Measurements from ENCODE around the gene AQP2.

Gene AQP2

DNA sequence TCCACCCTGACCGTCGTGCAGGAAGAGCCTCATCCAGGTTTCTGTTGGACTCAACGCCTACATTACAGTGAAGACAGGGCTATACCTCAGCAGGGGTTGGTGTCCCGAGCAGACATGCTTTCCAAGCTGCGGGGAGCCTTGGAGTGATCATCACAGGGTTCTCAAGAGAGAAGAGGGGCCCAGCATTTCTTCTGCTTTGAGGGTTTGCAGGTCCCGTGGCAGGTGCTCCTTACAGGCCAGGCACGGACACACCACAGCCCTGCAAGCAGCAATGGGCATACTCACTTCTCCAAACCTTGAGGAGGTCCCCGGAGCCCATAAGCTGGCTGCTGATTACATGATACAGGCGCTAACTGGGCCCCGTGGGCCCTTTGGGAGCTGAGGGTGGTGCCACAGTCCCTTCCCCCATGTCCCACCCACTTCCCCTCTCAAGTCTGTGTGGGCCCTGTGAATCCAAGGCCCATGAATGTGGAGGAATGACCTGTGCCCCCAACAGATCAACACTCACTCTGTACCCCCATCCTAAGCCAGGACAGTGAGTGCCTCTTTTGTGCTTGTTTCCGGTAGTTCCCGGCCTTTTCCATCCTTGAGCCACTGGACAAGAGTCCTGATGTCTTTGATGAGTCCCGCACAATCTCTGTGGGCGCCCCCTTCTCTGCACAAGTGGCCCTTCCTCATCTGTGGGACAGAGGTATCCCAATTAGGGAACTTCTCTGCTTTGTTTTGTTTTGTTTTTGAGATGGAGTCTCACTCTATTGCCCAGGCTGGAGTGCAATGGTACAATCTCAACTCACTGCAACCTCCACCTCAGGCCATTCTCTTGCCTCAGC is 1.1 kb downstream of the AQP2 start:
- DNase-seq, result peak in 1 of 42 donors; percentile 3
- intact Hi-C loops (cut with DNase I), result no loop called here

DNA sequence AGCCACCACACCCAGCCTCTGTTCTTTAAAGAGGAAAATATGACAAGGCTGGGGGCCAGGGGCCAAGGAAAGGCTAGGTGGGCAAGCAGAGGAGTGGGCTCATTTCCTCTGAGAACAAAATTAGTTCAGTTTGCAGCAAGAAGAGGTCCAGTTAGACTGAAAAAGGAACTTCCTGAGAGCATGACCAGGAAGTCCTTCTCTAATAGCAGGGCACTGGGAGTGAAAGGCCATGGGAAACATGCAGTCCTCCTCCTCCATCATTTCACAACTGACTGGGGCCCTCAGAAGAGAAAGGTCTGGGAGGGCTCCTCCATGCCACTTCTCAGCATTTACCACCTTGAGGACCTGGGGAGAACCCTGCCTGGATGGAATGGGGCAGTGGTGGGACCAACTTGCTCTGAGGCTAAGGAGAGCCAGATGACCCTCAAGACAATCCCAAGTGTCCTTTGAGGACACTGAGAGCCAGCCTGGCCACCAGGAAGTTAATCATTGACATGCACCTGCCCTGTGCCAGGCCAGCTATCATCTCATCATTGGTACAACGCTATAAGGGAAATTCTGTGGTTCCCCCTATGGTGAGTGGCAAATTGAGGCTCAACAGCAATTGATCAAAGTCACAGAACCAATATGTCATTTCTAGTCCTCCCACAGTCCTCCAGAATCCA is 2.0 kb downstream of the AQP2 start:
- DNase-seq, result no peak
- intact Hi-C loops (cut with DNase I), result no loop called here

DNA sequence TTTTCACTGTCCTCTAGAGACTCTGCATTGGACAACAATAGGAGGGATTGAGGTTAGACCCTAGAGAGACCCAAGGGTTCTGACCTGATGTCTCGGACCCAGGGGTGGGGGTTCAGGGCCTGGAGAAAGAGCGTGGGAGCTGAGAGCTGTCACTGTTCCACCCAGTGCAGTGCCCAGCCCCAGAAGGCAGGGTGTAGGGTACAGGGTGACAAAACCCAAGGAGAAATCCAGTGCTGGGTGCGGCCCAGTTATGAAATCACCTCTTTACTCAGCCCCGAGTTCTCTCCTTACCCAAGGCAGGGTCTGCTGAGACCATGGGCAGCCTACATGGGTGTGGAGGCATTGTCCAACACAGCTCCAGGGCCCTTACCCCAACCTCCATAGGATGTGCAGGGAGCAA is 2.6 kb downstream of the AQP2 start:
- no peak for DNase-seq
- intact Hi-C loops (cut with DNase I), result no loop called here

DNA sequence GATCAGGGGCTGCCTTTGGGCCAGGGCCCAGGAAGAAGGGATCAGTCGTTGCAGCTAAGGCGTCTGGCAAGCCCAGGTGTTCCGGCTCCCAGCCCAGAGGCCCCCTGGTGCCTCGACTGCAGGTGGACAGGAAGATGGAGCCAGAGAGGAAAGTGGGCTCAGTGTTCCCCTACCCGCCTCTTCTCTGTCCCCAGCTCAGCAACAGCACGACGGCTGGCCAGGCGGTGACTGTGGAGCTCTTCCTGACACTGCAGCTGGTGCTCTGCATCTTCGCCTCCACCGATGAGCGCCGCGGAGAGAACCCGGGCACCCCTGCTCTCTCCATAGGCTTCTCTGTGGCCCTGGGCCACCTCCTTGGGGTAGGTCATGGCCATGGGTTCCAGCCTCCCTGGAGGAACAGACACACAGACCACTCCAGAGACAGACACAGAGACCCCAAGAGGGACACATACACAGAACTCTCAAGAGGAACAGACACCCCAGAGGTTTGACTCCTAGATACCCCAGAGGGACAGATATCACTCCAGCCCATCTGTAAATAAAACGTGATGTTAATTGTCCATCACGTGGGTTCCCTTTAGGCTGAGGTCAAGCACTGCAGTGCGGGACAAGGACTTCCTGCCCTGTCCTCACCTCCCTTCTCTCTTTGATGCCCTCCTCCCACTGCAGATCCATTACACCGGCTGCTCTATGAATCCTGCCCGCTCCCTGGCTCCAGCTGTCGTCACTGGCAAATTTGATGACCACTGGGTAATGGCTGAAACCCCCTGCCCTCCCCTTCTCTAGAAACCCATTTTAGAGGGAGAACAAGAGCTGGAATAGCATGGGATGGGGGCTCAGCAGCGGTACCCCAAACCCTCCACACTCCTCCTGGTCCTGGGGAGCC is 3.7 kb downstream of the AQP2 start:
- intact Hi-C loops (cut with DNase I), result no loop called here
- DNase-seq, result no peak

DNA sequence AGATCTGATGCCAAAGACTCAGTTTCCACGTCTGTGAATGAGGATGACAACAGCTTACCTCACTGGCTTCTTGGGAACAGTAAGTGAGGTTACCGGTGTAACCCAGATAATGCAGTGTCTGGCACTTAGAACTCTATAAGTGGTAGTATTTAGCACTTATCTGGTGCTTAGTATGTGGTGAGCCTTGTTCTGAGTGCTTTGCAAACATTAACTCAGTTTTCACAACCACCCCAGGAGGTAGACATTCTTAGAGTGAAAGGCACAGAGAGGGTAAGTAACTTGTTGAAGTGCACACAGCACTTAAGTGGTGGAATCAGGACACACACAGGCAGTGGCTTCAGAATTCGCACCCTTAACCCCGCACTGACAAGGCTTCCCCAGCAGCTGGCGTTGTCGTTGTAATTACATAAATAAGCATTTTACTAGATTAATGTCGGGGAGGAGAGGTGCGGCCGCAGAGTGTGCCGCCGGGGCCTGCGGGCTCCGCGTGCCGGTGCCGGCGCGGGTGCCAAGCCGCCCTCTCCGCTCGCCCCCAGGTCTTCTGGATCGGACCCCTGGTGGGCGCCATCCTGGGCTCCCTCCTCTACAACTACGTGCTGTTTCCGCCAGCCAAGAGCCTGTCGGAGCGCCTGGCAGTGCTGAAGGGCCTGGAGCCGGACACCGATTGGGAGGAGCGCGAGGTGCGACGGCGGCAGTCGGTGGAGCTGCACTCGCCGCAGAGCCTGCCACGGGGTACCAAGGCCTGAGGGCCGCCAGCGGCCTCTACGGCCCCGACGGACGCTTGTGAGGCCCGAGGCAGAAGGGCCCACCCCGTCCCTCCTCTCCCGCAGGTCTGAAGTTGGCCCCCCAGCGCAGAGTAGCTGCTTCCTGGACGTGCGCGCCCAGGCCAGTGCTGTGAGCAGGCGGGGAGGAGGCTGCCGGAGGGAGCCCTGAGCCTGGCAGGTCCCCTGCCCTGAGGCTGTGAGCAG is 4.6 kb downstream of the AQP2 start:
- DNase-seq, result no peak
- intact Hi-C loops (cut with DNase I), result no loop called here

DNA sequence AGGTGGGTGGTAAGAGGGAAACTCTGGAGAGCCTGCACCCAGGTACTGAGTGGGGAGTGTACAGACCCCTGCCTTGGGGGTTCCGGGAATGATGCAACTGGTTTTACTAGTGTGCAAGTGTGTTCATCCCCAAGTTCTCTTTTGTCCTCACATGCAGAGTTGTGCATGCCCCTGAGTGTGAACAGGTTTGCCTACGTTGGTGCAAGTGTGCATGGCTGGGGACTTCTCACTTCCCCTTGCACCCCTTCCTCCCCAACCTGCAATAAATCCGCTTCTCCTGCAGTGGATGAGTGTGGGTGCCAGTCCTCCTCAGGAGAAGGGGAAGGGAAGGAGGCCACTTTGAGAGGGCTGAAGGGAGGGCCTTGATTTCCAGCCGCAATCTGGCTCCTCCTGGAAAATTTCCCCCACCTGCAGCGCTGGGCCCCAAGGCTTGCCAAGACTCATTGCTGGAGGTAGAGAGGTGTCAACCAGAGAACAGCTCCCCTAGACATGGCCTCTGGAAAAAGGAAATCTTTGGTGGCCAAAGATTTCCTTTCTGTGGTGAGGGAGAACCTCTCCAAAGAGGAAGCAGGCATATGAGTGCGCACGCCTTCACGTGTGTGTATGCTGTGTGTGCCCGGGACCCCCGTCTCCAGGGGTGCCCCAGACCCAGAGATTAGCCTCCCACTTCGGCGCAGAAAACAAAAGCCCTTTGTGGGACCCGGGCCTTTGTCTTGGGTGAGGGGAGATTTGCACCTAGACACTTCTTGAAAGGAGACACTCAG is 5.5 kb downstream of the AQP2 start:
- DNase-seq, result no peak
- intact Hi-C loops (cut with DNase I), result no loop called here

DNA sequence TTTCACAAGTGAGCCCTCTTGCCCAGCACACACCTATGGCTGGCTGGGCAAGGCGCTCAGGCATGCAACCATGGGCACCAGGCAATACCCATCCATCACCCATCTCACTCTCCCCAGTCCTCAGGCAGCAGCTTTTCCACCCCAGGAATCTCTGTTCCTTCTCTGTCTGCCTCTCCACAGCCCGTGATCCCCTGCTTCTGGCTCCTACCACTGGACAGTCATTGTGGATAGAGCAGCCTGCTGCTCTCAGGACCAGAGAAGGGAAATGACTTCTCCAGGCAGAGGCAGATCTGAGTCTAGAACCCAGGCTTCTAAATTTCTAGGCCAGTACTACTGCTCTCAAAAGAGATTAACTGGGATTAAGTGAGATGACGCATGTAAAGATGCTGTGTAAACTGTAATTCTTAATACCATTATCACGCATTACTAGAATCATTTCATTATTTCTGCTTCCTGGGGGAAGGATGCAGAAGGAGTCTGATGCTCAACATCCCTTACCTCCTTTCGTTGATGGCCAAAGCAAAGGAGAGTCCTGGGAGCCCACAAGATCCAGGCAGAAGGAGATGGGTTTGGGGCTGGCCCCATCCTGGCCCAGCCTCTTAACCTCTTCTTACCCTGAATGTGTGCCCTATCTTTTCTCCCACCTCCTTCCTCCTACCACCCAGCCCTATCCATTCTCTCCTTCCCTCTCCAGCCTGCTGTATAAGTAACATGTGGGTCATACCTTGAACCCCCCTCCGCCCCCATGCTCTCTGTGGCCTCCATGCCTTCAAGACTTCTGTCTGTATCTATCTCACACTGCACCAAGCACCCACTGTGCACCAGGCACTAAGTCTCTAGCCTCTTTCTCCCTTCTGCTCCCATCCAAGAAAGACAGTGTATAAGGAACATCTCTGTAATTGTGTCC is 6.4 kb downstream of the AQP2 start:
- intact Hi-C loops (cut with DNase I), result no loop called here

DNA sequence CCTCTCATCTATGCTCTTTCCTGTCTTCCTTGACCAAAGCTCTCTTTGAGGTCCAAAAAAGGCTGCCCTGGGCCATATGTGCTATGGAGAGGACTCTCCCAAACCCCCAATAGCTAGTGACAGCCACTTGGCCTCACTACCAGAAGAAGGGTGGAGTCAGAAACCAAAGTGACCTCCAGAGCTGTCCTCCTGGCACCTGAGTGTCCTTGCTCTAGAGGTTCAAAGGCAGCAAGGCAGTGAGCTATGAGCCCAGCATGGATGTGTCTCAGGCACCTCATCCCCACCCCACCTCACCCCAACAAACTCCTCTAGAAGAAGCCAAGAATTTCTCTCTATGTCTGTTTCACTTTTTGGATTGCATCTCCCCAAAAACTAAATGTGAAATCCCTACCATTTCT is 7.0 kb downstream of the AQP2 start:
- DNase-seq, result no peak

More for the DNA sequence above, 6.4 kb downstream of the AQP2 start:
- DNase-seq, result no peak

DNA sequence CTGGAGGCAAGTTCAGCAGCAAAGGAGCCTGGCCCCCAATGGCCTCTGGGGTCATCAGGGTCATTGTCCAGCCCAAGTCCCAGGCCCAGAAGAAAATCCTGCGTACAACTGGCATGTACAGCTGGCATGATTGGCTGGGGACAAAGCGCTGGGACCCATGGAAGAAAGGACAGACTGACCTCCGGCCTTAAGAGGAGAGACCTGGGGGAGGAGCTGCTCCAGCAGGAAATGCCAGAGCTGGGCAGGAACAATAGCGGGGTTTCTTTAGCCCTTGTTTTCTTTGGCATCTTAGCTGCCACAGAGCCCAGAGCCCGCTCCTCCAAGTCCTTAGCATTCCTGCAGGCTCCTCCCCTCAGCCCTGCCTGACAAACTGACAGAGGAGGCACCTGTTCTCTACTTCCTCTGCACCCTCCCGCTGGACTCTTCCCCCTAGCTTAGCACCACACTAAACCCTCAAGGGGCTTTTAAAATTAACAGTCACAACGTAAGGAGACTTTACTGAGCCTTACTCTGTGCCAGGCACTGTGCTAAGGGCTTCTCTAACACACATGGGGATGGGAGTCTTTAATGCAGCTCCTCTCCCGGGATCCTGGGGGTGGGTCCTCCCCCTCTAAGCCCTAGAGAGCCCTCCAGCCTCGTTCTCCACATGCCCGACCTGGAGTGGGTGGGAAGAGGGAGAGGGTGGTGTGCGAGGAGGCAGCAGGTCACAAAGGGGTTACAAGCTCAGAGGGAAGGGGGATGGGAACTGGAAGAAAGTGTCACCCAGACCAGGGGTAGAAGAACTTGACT is 9.3 kb downstream of the AQP2 start:
- DNase-seq, result no peak
- intact Hi-C loops (cut with DNase I), result loop anchor here (5.0 to 10.0 kb wide), 2 partner anchors 53 to 215 kb away; no protein-coding TSS in a partner anchor

More for the DNA sequence above, 7.0 kb downstream of the AQP2 start:
- intact Hi-C loops (cut with DNase I), result no loop called here

DNA sequence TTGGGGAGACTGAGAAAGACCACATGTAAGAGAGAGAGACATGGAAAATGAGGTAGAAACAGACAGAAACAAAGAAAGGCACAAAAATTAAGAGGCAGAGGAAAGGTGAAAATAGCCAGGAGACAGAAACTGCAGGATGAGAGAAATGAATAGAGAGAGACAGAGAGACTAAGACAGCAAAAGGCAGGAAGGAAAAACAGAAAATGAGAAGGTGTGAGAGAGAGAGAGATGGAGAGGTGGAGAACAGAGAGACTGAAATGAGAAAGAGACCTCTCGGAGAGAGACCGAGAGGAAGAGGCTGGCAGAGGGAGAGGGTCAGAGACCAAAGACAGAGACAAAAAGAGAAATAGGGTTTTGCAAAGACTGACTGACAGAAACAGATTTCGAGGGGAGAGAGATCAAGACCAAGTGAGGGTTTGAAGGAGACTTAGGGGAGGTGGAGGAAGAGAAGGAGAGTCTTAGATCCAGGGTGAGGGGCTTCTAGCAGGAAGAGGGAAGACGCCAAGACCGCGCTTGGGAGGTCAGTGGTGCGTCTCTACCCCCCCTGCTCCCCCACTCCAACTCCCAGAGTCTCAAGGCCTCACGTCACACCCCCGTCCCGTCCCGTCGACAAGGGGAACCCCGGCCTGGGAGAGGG is 10.1 kb downstream of the AQP2 start:
- intact Hi-C loops (cut with DNase I), result loop anchor here (5.0 to 10.0 kb wide), 2 partner anchors 53 to 214 kb away; no protein-coding TSS in a partner anchor
- no peak for DNase-seq

DNA sequence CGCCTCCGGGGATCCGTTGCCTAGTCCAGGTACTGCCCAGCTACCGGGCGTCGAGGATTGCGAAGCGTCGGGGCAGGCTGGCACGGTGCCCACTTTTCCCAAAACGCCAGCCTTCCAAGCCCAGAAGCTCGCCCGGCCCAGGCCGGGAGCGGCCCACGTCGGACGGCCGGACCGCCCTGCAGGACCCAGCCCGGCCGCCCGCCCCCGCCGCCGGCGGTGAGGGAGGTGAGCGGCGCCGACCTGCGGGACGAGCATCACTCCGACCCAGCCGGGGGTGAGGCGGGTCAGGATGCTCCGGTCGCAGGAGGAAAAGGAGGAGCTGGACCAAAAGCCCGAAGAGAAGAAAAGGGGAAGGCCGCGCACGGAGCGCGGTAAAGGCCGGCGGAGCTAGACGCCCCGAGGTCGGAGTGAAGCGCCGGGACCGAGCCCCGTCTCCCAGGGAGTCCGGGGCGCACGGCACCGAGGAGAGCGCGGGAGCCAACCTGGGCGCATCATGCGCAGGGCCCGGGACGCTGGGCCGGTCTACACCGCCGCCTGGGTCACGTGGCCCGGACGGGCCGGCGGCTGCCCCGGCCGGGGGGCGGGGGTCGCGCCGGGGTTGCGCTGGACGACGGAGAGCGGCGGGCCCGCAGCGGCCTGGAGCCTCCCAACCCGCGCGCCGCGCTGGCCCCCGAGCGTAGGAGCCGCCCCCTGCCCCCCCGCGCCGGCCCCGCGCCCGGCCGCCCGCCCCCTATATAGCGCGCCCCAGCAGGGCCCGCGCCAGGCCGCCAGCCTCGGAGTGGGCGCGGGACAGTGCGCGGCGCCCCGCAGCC is 10.8 kb downstream of the AQP2 start, which contains the start of gene AQP5:
Gene AQP5 (plus strand): TSS at position 762 of the 812 bp plus-strand sequence. CDS start 146 bp downstream, outside the sequence.
- intact Hi-C loops (cut with DNase I), result loop anchor here (5.0 to 10.0 kb wide), 2 partner anchors 54 to 213 kb away; no protein-coding TSS in a partner anchor
- DNase-seq, result no peak

DNA sequence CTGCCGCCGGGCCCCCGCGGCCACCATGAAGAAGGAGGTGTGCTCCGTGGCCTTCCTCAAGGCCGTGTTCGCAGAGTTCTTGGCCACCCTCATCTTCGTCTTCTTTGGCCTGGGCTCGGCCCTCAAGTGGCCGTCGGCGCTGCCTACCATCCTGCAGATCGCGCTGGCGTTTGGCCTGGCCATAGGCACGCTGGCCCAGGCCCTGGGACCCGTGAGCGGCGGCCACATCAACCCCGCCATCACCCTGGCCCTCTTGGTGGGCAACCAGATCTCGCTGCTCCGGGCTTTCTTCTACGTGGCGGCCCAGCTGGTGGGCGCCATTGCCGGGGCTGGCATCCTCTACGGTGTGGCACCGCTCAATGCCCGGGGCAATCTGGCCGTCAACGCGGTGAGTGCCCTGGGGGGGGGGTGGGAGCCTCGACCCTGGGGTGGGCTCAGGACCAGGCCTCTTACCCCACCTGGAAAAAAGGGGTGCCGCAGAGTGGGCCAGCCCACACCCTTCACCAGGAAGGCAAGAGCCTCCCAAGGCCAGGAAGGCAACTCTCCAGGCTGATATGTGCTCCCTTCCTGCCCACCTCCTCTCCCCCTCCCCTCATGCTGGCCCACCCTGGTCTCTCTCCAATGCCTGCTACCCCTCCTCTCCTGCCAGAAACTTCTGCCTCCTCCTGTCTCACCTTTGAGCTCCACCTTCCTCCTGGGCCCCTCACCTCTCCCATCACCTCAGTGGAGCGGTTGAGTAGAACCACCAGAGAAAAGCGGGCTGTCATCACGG is 11.6 kb downstream of the AQP2 start:
- no peak for DNase-seq
- intact Hi-C loops (cut with DNase I), result loop anchor here (5.0 to 10.0 kb wide), 2 partner anchors 55 to 213 kb away; no protein-coding TSS in a partner anchor
